HG02885 (cell line): ENCODE measurements around the gene RAB5A.
"Not testable (repeated sequence)": the region's sequence is repeated elsewhere in the genome, so short reads cannot be mapped to it uniquely, and the experiment has no call there.

Experiments used
- ATAC-seq: cut with Tn5 transposase; IDR thresholded peaks from one replicate; pipeline ENCODE4 v1.9.1; 2021; ENCODE audit warnings: mild to moderate bottlenecking; ENCODE audit not compliant: unreplicated experiment, poor library complexity

RAB5A gene

DNA sequence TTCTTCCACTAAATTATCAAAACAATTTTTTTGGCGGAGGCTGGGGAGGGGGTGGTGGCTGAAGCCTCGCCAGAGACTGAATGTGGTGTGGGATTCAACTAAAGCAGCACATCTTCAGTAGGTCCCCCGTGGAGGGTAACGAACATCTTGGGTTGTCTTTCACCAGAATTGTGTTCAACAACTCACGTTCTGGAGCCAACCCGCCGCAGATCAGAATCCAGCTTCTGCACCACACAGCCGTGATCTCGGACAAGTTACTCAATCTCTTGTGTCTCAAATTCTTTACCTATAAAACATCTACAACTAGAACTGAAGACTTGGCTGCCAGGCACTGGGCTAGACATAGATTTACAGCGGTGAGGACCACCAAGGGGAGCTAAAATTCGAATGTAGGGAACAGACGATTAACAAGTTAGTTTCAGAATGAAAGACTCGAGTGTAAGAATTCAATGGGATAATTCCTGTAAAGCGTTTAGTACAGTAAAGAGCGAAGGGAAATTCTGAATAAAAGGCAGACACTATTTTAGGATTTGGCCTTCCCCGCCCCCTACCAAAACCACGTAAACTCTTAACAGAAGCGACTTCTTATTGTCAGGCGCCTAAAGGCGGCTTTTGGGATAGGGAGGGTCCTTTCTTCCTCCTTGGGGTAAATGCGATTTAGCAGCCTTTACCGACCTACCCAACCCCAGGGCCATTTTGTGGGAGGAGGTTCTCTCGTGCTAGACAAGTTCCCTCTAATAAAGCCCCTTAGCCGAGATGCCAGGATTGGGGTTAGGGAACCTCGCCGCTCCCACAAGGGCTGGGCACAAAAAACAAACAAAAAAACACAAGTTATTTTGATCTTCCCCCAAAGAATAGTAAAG lies 697 bp upstream of the RAB5A start:
- peak; percentile 9 for ATAC-seq

GRCh38 chr3:19947549-19948225 lies 790 bp downstream of the RAB5A start:
- peak; percentile 24 for ATAC-seq

DNA sequence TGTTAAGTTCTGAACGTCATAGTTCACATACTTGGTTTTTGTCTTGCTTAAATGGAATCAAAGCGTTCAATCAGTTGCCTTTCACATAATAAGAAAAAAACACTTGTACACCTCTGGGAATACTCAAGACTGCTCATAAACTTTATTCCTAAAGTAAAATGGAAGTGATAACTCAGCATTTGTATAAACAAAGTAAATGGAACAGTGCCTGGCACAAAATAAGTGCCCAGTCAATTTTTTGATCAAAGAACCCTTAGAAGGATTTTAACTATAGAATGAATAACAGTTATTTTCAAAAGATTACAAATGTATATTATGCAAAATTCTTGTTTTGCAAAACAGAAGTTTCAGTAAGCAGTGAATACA lies 1.3 kb downstream of the RAB5A start:
- ATAC-seq = no peak

GRCh38 chr3:19950316-19950715 lies 3.4 kb downstream of the RAB5A start:
- no peak for ATAC-seq

GRCh38 chr3:19954676-19955075 lies 7.8 kb downstream of the RAB5A start:
- no peak for ATAC-seq

DNA sequence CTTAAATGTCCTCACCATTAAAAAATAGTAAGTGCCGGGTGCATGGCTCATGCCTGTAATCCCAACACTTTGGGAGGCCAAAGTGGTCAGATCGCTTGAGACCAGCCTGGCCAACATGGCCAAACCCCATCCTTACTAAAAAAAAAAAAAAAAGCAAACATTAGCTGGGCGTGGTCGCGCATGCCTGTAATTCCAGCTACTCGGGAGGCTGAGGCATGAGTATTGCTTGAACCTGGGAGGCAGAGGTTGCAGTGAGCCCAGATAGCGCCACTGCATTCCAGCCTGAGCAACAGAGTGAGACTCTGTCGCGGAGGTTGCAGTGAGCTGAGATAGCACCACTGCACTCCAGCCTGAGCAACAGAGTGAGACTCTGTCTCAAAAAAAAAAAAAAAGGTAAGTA lies 10.5 kb downstream of the RAB5A start:
- ATAC-seq = not testable (repeated sequence)

DNA sequence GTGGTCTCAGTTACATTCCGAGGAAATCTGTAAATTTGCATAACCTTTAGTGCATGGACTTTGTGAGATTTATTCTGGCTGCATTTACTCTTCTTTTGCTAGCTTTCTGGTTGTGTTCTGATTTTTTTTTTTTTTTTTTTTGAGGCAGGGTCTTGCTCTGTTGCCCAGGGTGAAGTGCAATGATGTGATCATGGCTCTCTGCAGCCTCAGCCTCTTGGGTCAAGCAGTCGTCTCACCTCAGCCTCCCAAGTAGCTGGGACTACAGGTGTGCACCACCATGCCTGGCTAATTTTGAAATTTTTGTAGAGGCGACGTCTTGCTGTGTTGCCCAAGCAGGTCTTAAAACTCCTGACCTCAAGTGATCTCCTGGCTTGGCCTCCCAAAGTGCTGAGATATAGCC lies 12.6 kb downstream of the RAB5A start:
- ATAC-seq = no peak

DNA sequence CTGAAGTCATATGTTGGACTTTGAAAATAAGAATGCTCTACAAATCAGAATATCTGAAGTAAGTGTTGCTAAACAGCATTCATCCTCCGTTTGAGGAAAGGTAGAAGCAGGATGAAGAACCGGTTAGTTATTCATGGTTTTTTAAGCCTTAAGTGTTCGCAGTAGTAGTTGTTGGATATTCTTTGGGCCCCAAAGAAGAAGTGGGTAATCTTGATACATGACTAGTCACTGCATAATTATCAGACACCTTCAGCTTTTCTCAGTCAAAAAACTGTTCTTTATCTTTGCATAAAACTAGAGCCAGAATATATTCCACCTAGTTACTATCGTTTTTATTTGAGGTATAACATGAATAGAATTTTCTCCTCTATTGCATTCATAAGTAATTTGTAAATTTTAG lies 13.8 kb downstream of the RAB5A start:
- ATAC-seq = no peak

GRCh38 chr3:19961960-19962359 lies 15.1 kb downstream of the RAB5A start:
- no peak for ATAC-seq

DNA sequence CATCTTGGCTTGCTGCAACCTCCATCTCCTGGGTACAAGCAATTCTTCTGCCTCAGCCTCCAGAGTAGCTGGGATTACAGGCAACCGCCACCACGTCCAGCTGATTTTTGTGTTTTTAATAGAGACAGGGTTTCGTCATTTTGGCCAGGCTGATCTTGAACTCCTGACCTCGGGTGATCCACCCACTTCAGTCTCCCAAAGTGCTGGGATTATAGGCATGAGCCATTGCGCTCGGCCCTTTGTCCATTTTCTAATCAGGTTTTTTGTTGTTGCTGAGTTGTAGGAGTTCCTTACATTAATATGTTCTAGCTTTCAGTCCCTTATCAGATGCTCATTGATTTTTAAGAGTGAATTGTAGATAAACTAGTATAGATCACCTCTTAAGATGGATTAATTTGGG lies 20.3 kb downstream of the RAB5A start:
- ATAC-seq = no peak

DNA sequence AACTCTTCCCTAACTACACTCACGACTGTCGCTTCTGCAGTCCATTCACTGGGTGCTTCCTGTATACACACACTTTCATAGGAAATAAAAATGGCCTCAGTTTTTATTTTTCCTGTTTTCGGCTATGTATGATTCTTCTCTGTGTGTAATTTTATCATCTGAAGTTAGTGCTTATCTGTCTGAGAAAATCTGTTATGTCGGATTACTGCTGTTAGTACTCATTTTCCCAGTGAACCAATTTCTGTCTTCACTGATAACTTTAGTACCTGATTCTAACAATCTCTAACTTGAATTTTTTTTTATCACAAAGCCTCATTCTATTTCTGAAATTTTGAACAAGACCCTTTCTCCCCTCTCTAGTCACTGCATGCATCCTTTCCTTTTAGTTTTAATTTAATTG lies 20.9 kb downstream of the RAB5A start:
- no peak for ATAC-seq

DNA sequence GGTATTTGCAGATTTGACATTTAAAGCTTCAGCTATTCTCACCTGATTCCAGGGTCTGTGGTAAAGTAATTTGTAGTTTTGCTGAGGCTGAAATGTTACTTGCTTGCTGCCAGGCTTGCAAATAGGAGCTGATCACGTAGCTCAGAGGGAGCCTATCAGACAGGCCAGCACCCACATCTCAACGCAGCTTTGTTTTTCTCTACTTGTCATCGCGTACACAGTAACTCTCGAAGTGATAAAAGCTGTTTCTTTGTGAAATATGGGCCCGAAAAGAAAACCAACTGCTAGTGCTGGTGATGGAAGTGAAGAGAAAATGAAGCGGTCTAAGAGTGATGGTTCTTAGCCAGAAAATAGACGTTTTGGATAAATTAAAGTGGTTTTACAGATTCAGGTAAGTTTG lies 23.4 kb downstream of the RAB5A start:
- ATAC-seq = no peak

DNA sequence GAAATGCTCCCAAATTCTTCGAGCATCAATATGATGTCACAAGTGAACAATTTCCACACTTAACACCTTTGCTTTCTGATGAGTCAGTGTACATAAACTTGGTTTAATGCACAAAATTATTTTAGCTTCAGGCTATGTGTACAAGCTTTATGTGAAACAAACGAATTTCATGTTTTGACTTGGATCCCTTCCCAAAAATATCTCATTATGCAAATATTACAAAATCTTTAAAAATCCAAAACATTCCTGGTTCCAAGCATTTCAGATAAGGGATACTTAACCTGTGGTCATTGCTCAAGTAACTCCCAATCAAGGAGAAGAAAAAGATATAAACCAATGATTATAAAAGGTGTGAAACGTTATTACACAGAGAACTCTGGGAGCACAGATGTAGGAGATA lies 25.2 kb downstream of the RAB5A start:
- ATAC-seq = no peak

- not testable (repeated sequence) for ATAC-seq
These were observed 42.0 kb downstream of the RAB5A start for GRCh38 chr3:19988904-19989303.

DNA sequence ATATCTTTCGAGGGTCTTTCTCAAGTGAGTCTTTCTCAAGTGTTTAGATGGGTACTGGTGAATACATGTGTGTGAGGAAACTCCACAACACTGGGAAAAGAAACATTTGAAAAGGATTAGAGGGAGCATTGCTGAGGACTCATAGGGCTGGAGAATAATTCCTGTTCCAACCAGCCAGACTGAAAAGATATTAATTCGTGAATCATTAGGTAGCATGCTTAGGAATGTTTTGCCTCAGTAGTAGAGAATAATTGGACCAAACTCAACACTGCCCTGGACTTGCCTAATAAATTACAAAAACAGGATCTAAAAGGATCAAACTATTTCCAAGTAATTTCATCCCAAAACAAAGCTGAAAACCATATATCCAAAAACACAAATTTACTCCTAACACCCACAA lies 47.9 kb downstream of the RAB5A start:
- no peak for ATAC-seq

DNA sequence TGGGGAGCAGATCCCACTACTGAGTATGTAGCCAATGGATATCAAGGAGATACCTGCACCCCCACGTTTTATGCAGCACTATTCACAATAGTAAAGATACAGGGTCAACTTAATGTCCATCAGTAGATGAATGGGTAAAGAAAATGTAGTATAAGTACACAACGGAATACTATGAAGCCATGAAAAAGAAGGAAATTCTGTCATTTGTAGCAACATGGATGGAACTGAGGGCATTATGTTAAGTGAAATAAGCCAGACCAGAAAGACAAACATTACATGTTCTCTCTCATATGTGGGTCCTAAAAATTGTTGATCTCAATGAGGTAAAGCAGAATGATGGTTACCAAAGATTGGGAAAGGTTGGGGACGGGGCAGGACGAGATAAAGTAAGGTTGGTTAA lies 50.6 kb downstream of the RAB5A start:
- no peak for ATAC-seq

- ATAC-seq = no peak
These were observed 55.0 kb downstream of the RAB5A start for GRCh38 chr3:20001932-20002331.

GRCh38 chr3:20007960-20008359 lies 61.1 kb downstream of the RAB5A start:
- ATAC-seq = no peak

DNA sequence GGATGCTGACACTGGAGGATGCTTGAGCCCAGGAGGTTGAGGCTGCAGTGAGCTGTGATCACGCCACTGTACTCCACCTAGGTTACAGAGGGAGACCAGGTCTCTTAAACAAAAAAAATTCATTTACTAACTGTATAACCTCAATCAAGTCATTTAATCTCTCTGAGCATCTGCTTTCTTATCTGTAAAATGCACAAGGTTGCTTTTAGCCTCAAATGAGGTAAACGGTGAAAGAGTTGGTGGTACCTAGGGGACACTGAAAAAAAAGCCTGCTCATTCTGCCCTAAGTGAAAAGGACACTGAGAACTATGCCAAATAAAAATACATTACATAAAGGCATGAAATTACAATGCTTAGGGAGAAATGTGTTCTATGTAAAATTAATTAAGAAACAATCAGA lies 61.7 kb downstream of the RAB5A start:
- ATAC-seq = no peak

GRCh38 chr3:20012164-20012563 lies 65.3 kb downstream of the RAB5A start, which contains the start of gene PP2D1:
TSS of gene PP2D1 (minus strand) at chr3:20012264. CDS start at chr3:20012072, 192 bp downstream.
- no peak for ATAC-seq

GRCh38 chr3:20013396-20013795 lies 66.5 kb downstream of the RAB5A start:
- ATAC-seq = no peak

DNA sequence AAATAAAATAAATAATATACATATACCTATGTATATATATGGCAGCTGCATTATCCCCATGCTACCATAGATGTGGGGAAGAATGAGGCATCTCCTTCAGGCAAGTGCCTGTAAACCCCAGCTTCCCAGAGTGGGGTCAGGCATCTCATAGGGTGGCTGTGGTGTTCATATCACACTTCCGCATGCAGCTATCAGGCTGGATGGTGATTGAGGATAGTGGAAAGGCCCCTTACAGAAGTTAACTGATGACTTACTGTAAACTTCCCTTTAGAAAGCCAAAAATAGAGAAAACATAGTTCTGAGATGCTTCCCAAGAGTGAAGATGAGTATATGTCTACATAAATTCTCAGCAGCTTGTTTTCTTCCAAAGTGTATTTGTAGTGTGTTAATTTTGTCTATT lies 68.6 kb downstream of the RAB5A start:
- ATAC-seq = no peak
